GM18909 (cell line): Measurements from ENCODE around the gene NELFCD.
"Not testable (repeated sequence)": the region's sequence is repeated elsewhere in the genome, so short reads cannot be mapped to it uniquely, and the experiment has no call there.

ENCODE experiments used
- ATAC-seq: cut with Tn5 transposase; IDR thresholded peaks from one replicate; pipeline ENCODE4 v1.9.1; 2021; ENCODE audit warnings: mild to moderate bottlenecking; ENCODE audit not compliant: unreplicated experiment, poor library complexity

NELFCD gene

DNA sequence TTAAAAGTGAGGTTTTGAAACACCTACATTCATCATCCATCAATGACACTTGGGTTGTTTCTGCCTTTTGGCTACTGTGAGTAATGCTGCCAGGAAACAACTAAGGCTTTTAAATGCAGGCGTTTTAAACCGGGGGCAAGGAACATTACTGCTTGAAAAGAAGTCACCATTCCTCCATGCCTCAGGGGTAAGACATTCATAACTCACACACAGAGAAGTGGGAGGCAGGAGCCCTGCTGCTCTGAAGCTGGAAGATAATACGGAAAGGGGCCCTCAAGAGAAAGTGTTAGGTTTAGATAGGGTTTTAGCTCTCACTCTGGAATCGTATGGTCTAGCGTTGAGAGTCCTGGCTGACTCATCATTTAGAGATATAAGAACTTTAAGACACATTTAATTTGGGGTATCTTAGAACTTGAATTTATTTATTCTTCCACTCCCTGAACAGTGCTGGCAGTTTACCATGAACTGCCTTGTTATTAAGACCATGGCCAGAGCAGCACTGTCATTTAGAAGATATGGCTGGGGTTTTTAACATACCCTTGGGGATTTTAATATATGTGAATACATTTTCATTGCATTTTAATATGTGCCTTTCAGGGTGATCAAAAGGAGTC is 40.0 kb downstream of the NELFCD start:
- no peak for ATAC-seq

DNA sequence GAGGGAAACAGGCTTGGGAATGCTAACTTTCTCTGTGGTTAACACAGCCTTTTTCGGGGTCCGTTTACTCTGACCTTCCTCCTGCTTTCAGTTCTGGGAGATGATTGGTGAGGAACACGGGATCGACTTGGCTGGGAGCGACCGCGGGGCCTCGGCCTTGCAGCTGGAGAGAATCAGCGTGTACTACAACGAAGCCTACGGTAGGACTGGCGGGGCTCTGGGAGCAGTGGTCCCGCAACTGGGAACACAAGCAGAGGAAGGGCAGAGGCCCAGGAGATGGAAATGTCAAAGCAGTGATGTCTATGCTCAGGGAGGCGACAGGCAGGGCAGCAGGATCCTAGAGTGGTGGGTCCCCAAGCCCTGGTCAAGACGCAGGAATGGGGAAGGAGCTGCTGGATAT is 41.7 kb downstream of the NELFCD start:
- no peak for ATAC-seq

DNA sequence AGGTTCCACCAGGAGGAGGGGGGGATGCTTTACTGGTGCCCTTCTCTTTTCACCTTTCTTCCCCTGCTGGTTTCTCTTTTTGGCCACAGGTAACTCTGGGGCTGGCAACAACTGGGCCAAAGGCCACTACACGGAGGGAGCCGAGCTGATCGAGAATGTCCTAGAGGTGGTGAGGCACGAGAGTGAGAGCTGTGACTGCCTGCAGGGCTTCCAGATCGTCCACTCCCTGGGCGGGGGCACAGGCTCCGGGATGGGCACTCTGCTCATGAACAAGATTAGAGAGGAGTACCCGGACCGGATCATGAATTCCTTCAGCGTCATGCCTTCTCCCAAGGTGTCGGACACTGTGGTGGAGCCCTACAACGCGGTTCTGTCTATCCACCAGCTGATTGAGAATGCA is 42.6 kb downstream of the NELFCD start:
- no peak for ATAC-seq

DNA sequence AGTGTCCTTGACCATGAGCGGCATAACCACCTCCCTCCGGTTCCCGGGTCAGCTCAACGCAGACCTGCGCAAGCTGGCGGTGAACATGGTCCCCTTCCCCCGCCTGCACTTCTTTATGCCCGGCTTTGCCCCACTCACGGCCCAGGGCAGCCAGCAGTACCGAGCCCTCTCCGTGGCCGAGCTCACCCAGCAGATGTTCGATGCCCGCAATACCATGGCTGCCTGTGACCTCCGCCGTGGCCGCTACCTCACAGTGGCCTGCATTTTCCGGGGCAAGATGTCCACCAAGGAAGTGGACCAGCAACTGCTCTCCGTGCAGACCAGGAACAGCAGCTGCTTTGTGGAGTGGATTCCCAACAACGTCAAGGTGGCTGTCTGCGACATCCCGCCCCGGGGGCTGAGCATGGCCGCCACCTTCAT is 43.1 kb downstream of the NELFCD start:
- no peak for ATAC-seq

DNA sequence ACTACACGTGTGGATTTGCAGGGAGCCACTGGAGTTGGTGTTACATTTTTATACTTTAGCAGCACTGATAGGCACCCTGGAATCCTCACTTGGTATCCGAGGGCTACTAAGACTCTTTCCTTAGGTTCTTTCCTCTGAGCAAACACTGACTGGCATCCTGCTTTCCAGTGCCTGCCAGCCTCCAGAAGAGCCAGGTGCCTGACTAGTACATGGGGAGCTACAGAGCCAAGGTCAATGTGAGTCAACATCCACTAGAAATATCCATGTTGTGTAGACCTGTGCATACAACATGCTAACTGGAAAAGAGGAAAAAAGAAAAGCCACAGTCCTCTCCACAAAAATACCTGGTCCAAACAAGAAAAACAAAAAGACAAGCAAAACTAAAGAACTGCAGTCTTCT is 44.0 kb downstream of the NELFCD start:
- no peak for ATAC-seq

DNA sequence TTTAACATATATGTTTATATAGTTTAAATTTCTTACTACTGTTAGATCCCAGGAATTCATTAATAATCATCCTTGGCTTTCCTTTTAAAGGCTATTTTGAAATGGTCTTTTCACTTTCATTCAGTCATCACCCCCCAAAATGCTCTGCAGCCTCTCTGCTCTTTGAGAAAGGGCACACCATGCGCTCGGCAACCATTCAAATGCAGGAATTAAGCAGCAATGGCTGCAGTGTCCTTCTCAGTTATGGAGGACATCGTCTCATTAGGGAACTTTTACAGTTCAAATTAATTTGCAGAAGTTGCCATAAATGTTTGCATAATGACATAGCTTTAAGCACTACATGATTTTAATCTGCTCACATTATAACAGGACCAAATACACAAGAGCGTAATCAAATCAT is 44.5 kb downstream of the NELFCD start:
- ATAC-seq = no peak

DNA sequence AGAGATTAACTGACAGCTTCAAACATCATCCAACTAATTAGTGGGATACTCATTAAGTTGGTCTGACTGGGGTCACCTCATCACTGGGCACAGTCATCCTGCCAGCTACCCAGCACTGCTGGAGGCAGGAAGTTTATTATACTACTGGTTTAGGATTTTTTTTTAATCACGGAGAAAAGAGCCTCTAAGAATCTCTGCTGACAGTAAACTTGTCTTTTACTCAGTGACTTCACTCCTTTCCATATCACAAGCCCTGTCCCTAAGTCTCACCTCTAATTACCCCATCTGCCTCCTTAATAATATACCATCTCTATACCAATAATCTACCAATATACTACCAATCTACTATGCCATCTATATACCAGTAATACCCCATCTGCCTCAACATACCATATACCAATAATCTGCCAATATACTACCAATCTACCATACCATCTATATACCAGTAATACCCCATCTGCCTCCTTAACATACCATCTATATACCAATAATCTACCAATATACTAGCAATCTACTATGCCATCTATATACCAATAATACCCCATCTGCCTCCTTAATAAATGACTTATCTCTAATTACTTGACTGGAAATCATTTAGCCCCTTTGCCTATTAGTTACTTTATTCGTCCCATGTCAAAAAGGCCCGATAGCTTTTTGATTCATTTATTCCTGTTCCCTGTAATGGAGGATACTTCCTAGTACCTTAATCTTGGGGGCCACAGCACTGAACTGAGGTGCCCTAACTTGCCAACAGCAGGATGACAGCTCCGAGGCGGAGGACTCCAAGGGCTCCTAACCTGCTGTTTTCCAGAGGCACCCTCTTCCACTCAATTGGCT is 46.1 kb downstream of the NELFCD start:
- no peak for ATAC-seq

DNA sequence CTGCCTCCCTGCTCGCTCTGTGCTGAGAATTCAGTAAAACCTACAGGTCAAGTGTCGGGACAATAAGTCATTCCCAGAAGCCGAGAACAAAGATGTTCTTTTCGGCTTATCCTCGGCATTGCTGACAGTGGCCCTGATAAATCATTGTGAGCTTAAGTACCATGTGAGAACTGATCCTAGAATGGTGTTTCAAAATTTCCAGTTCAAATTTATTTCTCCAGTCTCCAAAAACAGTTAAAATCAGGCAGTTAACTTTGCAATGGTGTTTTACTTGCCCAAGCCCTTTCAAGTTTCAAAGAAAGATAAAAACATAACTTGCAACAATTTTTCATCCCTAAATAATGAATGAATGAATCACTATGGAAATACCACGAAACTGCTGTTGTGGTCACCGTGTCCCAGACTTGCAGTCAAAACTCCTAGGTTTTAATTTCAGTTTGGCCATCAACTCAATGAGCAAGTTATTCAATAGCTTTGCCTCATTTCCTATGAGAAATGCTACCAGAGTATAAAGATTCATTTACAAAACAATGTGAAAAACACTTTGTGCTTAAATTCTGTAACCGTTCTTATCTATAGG is 46.8 kb downstream of the NELFCD start:
- no peak for ATAC-seq

DNA sequence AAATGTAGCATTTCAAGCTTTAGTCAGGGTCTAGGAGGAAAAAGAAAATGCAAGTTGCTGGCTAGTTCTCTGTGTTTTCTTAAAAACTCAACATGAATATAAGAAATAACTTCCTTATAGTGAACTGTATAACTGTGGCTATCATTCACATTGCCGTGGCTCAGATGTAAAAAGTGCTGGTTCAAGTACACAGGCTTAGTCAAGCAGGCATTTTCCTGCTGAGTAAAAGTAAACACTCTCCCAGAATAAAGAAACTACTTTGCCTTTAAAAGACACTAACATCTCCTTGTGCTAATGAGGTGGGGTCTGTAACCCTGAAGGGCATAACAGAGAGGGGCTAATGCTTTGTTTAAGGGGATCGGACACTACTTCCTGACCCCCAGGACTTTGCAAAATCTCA is 47.8 kb downstream of the NELFCD start:
- no peak for ATAC-seq

DNA sequence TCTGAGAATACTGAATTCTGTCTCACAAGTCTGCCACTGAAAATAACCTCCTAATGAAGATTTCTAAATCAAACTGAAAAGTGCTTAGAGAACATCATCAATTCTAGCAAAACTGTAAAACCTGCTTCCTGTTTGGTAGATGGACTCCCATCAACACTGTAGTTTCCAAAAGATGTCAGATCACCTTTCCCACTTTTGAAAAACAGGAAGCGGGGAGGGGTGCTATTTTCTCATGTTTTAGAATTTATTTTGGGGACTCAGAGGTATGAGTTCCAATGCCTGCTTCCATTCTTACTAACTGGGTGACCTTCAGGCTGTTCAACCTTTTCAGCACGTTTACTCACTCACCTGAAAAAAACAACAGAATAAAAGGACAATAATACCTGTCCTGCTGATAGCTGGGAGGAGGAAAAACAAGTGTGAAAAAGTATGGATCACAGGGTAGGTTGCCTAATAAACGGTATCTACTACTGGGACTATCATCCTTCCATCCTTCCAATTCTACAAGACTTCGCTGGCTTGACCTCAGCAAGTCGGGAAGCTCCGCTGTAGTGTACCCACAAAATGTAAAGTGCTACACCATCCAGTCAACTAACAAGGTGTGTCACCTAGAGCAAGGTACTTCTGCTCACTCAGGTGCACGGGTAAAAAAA is 50.0 kb downstream of the NELFCD start:
- ATAC-seq = no peak

DNA sequence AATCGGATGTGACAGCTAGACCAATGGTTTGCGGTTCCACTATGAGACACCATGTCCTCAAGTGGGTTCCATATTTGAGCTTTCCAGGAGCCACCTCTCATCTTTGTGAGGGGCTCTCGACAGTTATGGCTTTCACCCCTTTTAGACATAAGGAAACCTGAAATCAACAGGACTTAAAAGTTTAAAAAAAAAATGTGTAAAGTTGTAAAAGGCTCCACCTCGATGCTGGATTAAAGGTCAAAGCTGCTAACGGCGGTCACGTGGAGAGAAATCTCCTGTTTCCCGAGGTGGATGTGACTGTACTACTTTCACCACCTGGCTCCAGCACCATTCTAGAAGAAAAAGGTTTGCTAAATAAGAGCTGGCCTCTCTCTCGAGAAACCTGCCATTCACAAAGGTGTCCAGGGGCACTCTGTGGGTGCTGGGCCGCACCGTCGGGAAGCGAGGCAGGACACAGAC is 50.5 kb downstream of the NELFCD start:
- no peak for ATAC-seq

DNA sequence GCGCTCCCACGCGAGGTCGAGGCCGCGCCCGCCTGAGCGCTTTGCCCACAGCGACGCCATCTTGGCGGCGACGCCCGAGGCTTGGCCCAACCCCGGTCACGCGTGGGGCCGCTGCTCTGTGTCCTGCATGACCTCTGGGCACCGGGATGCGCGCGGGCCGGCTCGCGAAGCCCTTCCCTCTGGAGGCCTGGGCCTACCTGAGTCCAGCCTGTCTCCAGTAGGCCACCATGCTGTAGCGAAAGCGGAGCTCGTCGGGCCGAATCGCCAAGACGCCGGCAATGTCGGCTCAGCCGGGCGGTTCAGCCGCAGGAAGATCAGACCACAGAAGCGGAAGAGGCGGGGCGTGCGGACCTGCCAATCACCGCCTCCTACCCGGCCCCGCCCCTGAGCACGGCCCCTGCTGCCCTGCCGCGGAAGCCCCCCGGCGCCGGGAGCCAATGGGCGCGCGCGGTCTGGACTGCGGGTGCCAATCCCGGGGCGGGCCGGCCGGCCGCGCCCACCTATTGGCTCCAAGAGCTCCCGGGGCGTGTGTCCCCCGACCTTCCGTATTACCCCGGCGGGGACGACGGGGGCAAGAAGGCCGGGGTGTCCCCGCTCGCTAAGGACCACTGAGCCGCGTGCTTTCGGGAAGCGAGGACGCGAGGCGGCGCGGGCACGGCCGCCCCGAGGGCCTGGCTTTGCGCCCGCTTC is 51.1 kb downstream of the NELFCD start, which contains the start of gene ATP5F1E:
ATP5F1E (minus strand) TSS at position 313 of the 690 bp plus-strand sequence; CDS start at position 229, 84 bp downstream.
- ATAC-seq = peak; percentile 94

DNA sequence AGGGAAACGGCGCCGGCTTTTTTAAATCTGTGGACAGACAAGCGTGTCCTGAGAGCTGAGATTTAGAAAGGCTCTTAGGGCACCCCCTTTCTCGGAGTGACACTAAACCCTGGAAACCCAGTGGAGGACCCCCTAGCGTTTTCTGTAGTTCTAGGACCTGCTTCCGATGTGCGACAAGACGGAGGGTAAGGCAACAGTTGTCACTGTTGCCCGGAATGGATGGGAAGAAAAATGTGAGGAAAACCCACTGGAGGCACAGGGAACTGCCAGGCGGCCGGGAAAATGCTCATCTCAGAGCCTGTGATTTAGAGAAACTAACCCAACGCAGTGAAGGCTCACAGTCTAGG is 51.6 kb downstream of the NELFCD start:
- ATAC-seq = no peak

DNA sequence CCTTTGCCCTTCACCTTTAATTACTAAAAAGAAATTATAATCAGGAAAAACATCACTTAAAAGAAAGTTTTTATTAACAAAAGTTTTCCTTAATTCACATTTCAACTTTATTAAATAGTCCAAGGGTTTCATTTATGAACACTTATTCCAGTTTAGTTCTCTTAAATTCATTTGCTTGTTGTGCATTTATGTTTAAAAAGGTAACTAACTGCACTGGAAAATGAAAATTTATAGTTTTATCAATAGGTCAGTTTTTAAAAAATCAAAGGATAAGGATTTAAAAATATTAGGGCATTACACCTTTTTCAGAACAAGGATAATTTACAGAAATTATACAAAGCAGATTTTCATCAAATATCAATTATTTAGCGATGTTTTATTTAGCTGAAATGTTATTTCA is 52.0 kb downstream of the NELFCD start:
- no peak for ATAC-seq

DNA sequence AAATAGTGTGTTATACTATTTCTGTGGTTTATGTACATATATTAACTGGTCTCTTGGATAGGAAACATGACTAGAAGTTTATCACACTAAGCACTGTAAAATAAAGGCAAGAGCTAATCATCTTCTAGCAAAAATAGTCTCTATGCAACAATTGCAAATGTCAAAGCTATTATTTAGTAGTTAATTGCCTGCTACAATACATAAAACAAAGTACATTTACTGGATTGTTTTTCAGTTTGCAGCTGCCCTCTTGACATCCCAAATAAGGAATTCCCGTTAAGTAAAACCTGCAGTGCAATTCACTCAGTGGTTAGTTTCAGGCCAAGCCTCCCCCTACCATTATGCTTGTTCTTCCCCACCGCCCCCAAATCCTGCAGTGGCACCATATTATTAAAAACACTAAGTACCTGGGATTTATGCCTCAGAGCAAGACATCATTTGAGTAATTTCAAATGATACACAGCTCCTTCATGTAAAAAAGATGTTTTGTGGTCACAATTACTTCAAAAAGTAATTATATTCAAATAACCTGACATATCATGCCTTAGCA is 52.6 kb downstream of the NELFCD start:
- ATAC-seq = no peak

DNA sequence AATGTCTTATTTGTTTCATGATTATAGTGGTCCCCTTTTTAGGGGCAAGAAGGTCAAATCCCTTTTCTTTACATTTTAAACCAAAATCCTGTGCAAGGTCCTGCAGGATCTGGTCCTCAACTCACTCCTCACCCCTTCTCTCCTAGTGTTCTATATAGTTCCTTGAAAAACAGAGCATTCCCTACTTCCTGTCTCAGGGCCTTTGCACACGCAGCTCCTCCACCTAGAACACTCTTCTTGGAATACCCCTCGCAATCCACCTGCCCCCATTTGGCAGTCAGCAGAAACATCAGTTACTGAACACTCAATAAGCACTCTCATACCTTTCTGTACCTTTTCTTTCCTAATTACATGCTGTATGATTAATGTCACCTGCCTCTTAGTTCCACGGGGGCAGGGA is 54.3 kb downstream of the NELFCD start:
- ATAC-seq = no peak

DNA sequence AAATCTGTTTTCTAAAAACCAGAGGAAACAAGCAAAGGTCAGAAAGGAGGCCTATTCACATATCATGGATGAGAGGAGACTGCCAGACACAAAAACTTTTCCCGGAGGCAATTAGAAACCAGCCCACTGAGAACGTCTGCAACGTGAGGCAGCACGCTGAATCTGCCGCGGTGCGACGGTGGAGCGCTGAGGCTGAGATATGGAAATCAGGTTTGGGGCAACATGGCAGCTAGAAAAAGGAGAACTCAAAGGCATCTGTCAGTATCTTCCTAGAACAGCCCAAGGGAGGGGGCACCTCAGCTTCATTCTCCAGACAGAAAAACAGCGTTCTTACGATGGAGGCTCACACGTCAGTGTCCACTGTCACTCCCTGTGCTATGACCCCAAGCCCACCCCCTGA is 56.3 kb downstream of the NELFCD start:
- ATAC-seq = no peak

DNA sequence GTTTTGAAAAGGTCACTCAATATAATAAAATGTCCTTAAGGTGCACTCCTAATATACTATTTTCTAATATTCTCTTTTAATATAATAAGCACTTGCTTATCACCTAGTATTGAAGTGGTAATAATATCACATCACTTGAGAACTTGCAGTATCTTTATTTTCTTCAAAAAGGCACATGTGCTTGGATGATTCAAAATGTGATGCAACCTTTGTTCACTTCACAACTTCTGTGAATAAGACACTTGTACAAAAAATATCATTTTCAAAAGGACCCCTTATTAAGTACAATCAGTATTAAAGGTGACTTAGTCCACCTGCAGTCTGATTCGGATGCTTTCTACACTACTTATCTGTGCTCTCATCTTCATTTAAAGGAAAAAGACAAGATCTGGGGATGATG is 58.2 kb downstream of the NELFCD start:
- no peak for ATAC-seq

DNA sequence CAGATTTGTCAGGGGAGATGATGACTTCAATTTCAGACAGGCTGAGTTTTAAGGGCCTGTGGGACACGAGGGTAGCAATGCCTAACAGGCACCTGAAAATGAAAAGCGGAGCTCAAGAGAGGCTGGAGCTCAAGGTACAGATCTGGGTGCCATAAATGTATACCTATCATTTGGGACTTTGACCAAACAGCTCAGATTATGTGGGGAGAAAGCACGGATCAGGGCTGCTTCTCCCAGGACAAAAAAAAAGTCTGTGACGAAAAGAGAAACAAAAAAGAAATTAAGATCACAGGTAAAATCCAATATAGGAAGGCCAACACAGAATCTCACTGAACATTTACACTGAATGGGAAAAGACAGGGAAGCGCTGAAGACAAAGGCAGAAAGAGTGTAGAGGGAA is 59.6 kb downstream of the NELFCD start:
- ATAC-seq = no peak

DNA sequence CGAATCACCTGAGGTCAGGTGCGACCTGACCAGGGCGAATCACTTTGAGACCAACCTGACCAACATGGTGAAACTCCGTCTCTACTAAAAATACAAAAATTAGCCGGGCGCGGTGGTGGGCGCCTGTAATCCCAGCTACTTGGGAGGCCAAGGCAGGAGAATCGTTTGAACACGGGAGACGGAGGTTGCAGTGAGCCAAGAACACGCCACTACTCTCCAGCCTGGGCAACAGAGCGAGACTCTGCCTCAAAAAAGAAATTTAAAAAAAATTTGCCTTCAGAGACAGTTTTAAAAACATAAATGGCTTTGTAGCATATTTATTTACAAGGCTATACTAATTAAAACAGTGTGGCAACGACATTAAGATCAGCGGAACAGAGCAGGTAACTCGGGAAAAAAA is 60.4 kb downstream of the NELFCD start:
- not testable (repeated sequence) for ATAC-seq
